Sigmoid colon (tissue), 7 donors: ENCODE measurements around the gene ACADM. TPM values are rescaled to one million over a fixed set of nuclear protein-coding genes. Genes with fewer than 3 reads are reported as not detected.

ENCODE experiments used
- DNase-seq: peaks from one replicate; pipeline ENCODE4 v3.0.0-alpha.2; 2019
- H3K27ac ChIP-seq, 4 donors: fragments of 200-600 bp; sonication (generic); one replicate each; pipeline ENCODE4 v1.5.1; 2016 to 2019; ENCODE audit warnings: mild to moderate bottlenecking in 1 of 4
- H3K27me3 ChIP-seq, 3 donors: fragments of 200-600 bp; sonication (generic); one replicate each; pipeline ENCODE4 v1.5.1; 2019; ENCODE audit warnings: mild to moderate bottlenecking in 1 of 3
- H3K36me3 ChIP-seq, 4 donors: fragments of 200-600 bp; sonication (generic); one replicate each; pipeline ENCODE4 v1.5.1; 2016 to 2019
- H3K4me1 ChIP-seq, 4 donors: fragments of 200-600 bp; sonication (generic); one replicate each; pipeline ENCODE4 v1.5.1; 2017 to 2019
- H3K4me3 ChIP-seq, 4 donors: fragments of 200-600 bp; sonication (generic); one replicate each; pipeline ENCODE4 v1.5.1; 2017 to 2019; ENCODE audit warnings: mild to moderate bottlenecking in 2 of 4, moderate library complexity in 1 of 4
- H3K9me3 ChIP-seq, 4 donors: fragments of 200-600 bp in 3 of 4; sonication (generic) in 3 of 4; one replicate each; pipeline versions ENCODE4 v1.5.1 to v1.6.1; 2013 to 2019
- EP300 ChIP-seq, 4 donors: sonication (generic); formaldehyde crosslinking; IDR thresholded peaks; one replicate each; pipeline ENCODE4 v1.6.1; 2017; ENCODE audit warnings: antibody characterized with exemption in 4 of 4
- POLR2A ChIP-seq, 2 donors: fragments of 450-650 bp; IDR thresholded peaks; one replicate each; pipeline ENCODE4 v1.6.1; 2016; ENCODE audit warnings: antibody characterized with exemption in 2 of 2, mild to moderate bottlenecking in 2 of 2, moderate library complexity in 2 of 2
- POLR2AphosphoS5 ChIP-seq, 4 donors: sonication (generic); formaldehyde crosslinking; IDR thresholded peaks; one replicate each; pipeline ENCODE4 v1.6.1; 2017; ENCODE audit warnings: antibody characterized with exemption in 4 of 4
- WGBS, 2 donors: extraction: QIAGEN DNeasy Blood & Tissue Kit; methylation state at CpG; one replicate each; pipeline ENCODE4 v1.1.7; 2013; 5-methylcytosine and 5-hydroxymethylcytosine counted together
- intact Hi-C: fragments of 100-400 bp; cut with DNase I; formaldehyde crosslinking; loops from one replicate; pipeline ENCODE4 v1.15.1; 2023
- polyA plus RNA-seq, 3 donors: library from polyadenylated mRNA; stranded (reverse); fragments of 200-250 nt; gene quantifications; one replicate each; pipeline ENCODE4 v1.2.3, GENCODE V29; 2013
- small RNA-seq, 3 donors: library from RNA; depleted of rRNA; stranded (forward); fragments of <200 nt; gene quantifications; one replicate each; pipeline ENCODE3, GENCODE V24; 2016
- total RNA-seq, 4 donors: library from RNA; depleted of rRNA; stranded (reverse); fragments of >200 nt; gene quantifications; one replicate each; pipeline ENCODE4 v1.1.0, GENCODE V29; 2016
- TF ChIP-seq, protein P1 (sequence below), 4 experiments: fragments of 450-650 bp in 3 of 4; fragments of 200-600 bp in 1 of 4; IDR thresholded peaks; one replicate each; pipeline ENCODE4 v1.5.1; 2016 to 2019; ENCODE audit warnings: antibody characterized with exemption in 4 of 4, mild to moderate bottlenecking in 3 of 4, moderate library complexity in 2 of 4
- donor health status: healthy with polysubstance abuse.
- donor health status: Bipolar disorder and iron deficiency.
- donor health status: healthy.

The ACADM gene
- total and polyA plus RNA-seq, 7 donors: 33.0 to 197 (median 63.1) TPM

DNA sequence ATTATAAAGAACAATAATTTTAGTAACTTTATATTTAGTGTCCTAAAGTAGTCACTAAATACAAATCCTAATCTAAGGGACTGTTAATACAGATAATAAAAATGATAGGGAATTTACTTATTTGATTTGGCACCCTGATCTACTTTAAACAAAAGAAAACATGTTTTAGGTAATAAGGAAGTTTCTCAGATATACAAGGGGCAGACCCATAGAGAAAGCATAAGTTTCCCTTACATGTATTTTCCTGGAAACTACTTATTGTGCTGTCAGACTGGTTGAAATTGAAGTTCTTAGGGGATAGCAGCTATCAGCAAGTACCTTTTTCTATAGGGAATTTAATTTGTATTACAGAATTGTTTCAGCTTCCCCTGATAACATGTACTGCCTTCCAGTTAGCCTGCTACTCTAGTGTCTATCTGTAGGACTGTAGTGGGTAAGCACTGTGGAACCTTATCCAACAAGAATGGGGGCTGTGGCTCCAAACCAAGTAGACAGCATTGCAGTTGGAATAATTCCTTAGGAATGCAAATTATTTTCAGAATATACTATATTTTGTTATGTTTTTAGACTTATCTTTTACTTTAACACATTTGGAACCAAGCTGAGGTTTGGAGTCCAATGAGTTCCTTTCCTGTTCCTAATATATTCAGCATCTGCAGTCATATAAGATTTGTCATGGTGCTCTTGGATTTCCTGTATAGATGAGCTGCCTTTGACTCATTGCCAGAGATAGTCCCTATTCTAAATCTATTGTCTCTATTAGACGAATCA lies 86.9 kb downstream of the ACADM start:
- intact Hi-C loops: no loop called here
- 76 to 77% methylated on average over 1 of the region's 1 CpG for WGBS, 2 donors
- H3K27ac ChIP-seq: no peak overlapping the region

DNA sequence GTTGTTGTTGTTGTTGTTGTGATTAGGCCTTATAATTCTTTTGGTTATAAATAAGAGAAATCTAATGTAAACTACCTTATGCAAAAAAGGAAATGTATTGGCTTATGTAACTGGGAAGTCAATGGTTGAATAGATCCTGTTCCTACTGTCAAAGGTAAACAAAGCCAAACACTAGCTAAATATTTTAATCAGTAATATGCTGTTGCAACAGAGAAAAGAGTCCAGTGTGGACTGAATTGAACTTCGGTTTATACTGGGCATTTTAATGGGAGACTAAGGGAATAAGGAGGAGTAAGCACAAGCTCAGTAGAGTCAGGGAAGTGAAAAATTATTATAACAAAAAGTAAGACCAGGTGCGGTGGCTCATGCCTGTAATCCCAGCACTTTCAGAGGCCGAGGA lies 87.6 kb downstream of the ACADM start:
- no peaks in the 10 kb centered on the region for H3K4me1 ChIP-seq
- no peaks in the 10 kb centered on the region for H3K27me3 ChIP-seq
- intact Hi-C loops: no loop called here
- no peak for DNase-seq
- no peak overlapping the region for H3K4me3 ChIP-seq
- TF ChIP-seq, protein P1, sequence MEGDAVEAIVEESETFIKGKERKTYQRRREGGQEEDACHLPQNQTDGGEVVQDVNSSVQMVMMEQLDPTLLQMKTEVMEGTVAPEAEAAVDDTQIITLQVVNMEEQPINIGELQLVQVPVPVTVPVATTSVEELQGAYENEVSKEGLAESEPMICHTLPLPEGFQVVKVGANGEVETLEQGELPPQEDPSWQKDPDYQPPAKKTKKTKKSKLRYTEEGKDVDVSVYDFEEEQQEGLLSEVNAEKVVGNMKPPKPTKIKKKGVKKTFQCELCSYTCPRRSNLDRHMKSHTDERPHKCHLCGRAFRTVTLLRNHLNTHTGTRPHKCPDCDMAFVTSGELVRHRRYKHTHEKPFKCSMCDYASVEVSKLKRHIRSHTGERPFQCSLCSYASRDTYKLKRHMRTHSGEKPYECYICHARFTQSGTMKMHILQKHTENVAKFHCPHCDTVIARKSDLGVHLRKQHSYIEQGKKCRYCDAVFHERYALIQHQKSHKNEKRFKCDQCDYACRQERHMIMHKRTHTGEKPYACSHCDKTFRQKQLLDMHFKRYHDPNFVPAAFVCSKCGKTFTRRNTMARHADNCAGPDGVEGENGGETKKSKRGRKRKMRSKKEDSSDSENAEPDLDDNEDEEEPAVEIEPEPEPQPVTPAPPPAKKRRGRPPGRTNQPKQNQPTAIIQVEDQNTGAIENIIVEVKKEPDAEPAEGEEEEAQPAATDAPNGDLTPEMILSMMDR (IDR thresholded peaks at IDR 0.05): no peak
- no peak for TF ChIP-seq EP300 (IDR thresholded peaks at IDR 0.05)
- no peak for TF ChIP-seq POLR2AphosphoS5 (IDR thresholded peaks at IDR 0.05)
- TF ChIP-seq POLR2A (IDR thresholded peaks at IDR 0.05): no peak
- no peaks in the 10 kb centered on the region for H3K36me3 ChIP-seq
- H3K27ac ChIP-seq: no peak overlapping the region
- WGBS, 2 donors: 62 to 82% methylated on average over 3 of the region's 3 CpGs
- H3K9me3 ChIP-seq: no peaks in the 10 kb centered on the region

More for the DNA sequence above, 86.9 kb downstream of the ACADM start:
- no peaks in the 10 kb centered on the region for H3K9me3 ChIP-seq
- H3K4me1 ChIP-seq: no peaks in the 10 kb centered on the region
- no peaks in the 10 kb centered on the region for H3K36me3 ChIP-seq
- H3K27me3 ChIP-seq: no peaks in the 10 kb centered on the region
- H3K4me3 ChIP-seq: no peak overlapping the region
- DNase-seq: no peak
- no peak for TF ChIP-seq POLR2AphosphoS5 (IDR thresholded peaks at IDR 0.05)
- no peak for TF ChIP-seq POLR2A (IDR thresholded peaks at IDR 0.05)
- no peak for TF ChIP-seq EP300 (IDR thresholded peaks at IDR 0.05)
- TF ChIP-seq, protein P1 (IDR thresholded peaks at IDR 0.05): no peak

Small RNA genes within 50 kb of the gene (small RNA-seq; reads per million reads assigned to genes)
- gene SNORD45A (0 reads per million in 3 donors), gene SNORD45B (0 reads per million in 3 donors), gene SNORD45C (0 reads per million in 3 donors)

Other genes with a start within 250 kb of the ACADM start
- gene SLC44A5, start 113.6 kb upstream of the ACADM start, total RNA-seq: 1 to 10 TPM in 1 of 4 donors, under 1 TPM in 3; 0.36 to 1.4 (median 0.67) TPM
- 1 to 10 TPM in 1 of 3 donors, under 1 TPM in 1, not detected in 1; 0.51 to 1.2 TPM for gene SLC44A5, start 113.6 kb upstream of the ACADM start, polyA plus RNA-seq
- 10 to 100 TPM; 33.2 to 65.8 (median 52.5) TPM for gene RABGGTB, start 61.5 kb downstream of the ACADM start, total RNA-seq
- 10 to 100 TPM; 48.3 to 61.3 (median 57.9) TPM for gene RABGGTB, start 61.5 kb downstream of the ACADM start, polyA plus RNA-seq
- gene MSH4, start 72.2 kb downstream of the ACADM start, total RNA-seq: under 1 TPM in 3 of 4 donors, not detected in 1; 0.41 to 0.71 (median 0.66) TPM
- gene MSH4, start 72.2 kb downstream of the ACADM start, polyA plus RNA-seq: under 1 TPM in 1 of 3 donors, not detected in 2; 0.07 TPM
- gene ASB17, start 207.7 kb downstream of the ACADM start, total RNA-seq: not detected
- not detected for gene ASB17, start 207.7 kb downstream of the ACADM start, polyA plus RNA-seq